ENCODE data around the gene FYB2.

The FYB2 gene, protein sequence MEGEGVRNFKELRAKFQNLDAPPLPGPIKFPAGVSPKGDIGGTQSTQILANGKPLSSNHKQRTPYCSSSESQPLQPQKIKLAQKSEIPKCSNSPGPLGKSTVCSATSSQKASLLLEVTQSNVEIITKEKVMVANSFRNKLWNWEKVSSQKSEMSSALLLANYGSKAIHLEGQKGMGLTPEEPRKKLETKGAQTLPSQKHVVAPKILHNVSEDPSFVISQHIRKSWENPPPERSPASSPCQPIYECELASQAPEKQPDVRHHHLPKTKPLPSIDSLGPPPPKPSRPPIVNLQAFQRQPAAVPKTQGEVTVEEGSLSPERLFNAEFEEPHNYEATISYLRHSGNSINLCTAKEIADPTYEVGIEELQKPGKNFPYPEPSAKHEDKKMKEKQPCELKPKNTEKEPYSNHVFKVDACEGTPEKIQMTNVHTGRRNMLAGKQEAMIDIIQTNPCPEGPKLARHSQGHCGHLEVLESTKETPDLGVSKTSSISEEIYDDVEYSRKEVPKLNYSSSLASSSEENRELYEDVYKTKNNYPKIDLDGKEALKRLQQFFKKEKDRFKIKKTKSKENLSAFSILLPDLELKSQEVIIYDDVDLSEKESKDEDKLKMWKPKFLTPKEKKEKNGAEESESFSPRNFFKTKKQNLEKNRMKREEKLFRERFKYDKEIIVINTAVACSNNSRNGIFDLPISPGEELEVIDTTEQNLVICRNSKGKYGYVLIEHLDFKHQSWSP

GRCh38 chr1:56819387-56819899 is at the start of gene FYB2:
Gene FYB2, minus strand, starts transcription at chr1:56819404. Its CDS starts 114 bp downstream, at chr1:56819290.
- no peak for DNase-seq

DNA sequence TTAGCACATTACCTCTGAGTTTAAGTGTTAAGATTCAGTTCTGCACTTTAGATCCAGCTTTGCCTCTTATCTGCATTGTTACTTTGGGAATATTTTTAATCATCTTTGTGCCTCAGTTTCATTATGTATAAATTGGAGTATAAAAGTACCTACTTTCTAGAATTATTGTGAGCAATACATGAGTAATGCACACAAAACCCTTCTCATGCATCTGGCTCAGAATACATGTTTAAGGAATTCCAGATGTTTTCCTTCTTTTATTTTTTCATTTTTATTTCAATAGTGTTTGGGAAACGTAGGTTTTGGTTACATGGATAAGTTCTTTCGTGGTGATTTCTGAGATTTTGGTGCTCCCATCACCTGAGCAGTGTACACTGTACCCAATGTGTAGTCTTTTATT is 49.6 kb upstream of the FYB2 start:
- no peak for DNase-seq

DNA sequence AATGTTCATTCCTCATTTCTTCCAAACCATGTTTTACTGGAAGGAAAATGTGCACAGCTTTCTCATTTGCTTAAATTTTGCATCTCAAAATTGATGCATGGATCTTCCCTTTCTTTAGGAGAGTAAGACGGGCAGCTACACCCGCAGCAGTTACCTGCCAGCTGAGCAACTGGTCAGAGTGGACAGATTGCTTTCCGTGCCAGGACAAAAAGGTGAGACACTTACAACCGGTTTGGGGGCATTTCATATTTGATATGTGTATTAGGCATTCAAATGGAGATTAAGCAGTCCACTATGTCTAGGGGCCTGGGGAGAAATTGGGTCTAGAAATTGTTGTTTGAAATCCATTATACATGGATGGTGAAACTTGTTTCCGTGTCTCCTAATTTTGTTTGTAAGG is 48.3 kb upstream of the FYB2 start:
- DNase-seq = no peak

GRCh38 chr1:56866656-56867055 is 47.5 kb upstream of the FYB2 start:
- no peak for DNase-seq

GRCh38 chr1:56864430-56864829 is 45.2 kb upstream of the FYB2 start:
- no peak for DNase-seq

DNA sequence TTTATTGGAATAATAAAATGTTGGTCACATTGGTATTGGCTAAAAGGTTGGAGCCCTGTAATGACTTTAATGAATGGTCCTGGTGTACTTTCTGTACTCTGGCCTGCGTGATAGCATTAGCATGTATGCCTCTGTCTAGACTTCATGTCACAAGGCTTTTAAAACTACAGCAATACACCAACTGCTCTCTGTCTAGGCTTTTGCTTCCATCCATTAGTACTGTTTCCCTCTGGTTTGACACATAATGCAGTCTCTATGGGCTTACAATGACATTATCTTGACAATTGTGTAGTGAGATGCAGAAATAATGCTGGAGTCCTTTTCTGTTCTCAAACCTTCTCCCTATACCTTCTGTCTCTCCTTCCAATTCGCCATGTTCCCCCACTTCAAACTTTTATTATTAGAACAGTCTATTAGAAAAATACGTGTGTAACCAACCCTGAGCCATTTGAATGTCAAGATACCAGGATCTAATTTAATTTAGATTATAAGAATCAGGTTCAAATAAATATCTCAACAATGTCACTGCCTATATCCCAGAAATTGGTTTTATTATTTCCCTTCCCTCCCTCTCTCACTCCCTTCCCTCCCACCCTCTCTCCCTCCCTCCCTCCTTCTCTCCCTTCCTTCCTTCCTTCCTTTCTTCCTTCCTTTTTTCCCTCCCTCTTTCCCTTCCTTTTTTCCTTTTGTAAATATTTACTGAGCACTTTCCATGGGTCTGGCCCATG is 44.2 kb upstream of the FYB2 start:
- DNase-seq = no peak

GRCh38 chr1:56859287-56859686 is 40.1 kb upstream of the FYB2 start:
- no peak for DNase-seq

DNA sequence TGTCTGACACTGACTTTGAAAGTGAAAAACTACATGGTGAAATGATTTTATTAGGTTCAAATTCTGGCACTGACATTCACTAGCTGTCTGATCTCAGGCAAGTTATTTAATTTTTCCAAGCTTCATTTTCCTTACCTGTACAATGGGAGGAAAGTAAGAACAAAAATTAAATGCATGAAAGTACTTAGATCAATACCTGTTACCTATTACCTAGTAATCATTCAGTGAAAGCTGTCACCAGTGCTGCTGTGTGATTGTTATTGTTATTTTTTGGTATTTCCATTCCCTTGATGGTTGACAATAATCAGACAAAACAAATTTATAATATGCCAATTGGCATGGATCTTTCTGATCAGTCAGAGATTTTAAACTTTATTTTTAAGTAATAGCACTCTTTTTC is 37.0 kb upstream of the FYB2 start:
- no peak for DNase-seq

DNA sequence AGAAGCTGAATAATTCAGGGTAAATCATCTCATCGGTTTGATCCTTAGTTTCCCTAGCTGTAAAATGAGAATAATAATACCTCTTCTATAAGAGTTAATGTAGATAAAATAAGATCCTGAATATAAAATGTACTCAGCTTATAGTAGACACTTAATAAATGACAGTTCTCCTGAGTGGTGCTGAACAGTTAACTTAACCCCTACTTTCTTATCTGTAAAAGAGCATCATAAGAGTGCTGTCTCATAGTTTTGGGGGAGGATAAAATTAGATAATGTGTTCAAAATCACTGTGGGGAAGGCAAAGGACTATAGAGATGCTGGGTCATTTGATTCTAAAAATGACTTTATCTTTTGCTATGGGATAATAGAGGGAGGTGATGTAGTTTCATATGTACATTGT is 36.0 kb upstream of the FYB2 start:
- no peak for DNase-seq

- no peak for DNase-seq
These were observed 35.4 kb upstream of the FYB2 start, which contains the start of gene C8A for GRCh38 chr1:56854521-56855099. Gene C8A, plus strand, starts transcription at chr1:56854797. Its CDS starts 105 bp downstream, at chr1:56854902.

DNA sequence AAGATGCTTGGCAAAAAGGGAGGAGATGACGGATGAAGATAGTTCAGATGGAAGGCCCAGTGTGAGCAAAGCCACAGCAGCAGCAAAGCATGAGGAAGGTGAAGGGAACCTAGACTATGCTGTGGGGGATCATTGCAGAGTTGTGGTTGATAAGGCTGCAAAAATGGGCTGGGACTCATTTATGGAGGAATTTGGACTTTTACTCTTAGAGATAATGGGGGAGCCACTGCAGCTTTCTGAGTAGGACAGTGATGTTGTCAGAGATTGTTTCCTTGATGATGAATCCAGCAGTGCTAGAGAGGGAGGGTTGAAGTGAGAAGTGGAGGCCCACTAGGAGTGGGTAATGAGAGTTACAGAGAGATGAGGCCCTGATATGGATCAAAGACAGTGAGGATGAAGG is 33.3 kb upstream of the FYB2 start:
- no peak for DNase-seq

GRCh38 chr1:56850922-56851321 is 31.7 kb upstream of the FYB2 start:
- DNase-seq = no peak

DNA sequence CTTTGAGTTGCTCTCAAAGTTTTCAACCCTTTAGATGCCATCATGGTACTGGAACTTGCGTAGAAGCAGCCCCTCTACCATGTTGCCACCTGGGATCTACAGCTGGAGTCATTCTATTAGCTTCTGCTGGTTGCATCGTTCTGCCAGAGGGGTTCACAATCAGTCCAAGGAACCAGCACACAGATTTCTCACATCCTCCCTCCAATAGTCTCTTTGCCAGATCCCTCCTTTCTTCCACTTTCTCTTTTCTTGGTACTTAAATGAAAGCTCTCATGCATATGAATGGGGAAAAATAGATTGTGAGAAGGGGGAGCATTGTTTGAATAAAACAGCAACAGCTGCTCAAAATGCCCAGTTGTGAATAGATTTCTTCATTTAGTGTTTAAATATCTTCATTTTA is 31.2 kb upstream of the FYB2 start:
- no peak for DNase-seq

- no peak for DNase-seq
These were observed 30.5 kb upstream of the FYB2 start for GRCh38 chr1:56849750-56850149.

DNA sequence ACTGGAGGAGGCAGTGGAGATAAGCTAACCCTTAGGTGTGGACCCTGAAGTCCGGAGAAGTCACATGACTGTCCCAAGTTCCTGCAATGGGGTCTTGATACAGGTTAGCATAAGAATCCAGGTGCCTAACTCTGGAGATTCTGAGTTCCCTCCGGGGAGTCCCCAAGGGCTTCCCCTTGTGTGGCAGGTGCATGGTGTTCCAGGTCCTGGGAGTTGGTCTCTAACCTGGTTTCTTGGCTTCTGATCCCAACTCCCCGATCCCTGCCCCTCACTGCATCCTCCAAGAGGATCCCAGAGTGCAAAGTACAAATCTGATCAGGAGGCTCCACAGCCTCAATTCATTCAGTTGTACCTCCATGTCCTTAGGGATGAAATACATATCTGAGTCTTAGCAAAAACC is 26.1 kb upstream of the FYB2 start:
- no peak for DNase-seq

- no peak for DNase-seq
These were observed 25.4 kb upstream of the FYB2 start for GRCh38 chr1:56844545-56845136.

DNA sequence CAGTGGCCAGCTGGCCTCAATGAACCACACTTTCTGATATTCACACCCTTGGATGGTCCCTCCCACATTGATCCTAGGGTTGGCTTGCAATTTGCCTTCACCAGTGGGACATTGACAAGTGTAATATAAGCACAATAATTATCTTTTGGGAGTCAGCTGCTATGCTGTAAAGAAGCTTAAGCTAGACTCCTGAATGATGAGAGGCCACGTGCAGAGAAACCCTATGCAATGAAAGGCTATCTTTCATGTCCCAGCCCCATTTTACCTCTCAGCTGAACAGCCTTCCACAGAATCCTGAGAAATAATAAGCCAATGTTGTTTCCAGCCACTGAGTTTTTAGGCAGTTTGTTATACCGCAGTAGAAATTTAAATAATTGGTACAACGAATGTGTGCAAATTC is 24.3 kb upstream of the FYB2 start:
- no peak for DNase-seq

- no peak for DNase-seq
These were observed 19.6 kb upstream of the FYB2 start for GRCh38 chr1:56838759-56839158.

DNA sequence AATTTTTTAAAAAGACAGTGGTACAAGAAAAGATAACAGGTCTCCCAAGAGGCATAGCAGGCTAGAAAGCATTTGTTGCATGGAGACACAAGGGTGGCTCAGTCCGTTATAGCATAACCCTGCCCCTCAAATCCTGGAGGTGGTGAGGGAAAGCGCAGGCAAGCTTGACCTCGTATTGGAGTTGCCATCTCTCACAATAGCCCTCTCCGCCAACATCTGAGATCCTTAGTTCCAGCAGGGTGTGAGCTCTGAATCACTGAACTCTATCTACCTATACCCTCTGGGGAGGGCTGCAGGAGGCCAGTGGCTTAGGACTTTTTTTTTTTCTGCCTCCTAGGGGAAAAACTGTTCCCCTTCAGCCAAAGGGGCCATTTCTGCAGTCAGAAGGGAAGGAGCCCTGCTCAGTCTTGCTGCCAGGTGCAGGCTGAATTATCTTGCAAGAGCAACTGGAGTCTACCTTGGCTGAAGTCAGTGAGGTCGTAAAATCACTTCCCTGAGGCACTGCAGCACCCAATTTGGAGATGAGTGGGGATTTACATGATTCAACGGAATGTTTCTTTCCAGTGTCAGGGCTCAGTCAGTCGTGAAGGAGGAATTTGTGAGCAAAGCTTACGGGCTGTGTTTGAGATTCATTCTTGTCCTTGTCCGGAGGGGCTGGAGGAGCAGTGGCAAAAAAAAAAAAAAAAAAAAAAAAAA is 18.2 kb upstream of the FYB2 start:
- DNase-seq = no peak

DNA sequence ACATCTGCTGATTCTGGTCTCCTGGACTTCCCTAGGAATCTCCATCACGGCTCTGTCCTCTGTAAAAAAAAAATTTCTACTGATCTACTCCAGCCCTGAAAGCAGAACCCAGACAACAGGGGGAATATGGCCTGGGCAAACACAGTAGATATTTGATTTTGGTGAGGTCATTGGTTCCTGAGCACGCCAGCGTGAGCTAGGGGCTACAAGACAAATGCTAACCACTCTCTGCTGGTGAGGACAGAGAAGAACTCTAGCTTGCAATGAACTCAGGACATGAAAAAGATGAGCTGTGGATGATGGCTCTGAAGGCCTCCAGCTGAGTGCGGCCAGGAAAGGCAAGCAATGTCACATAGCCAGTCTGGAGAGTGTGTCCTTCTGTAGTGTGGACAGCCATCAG is 17.2 kb upstream of the FYB2 start:
- no peak for DNase-seq

DNA sequence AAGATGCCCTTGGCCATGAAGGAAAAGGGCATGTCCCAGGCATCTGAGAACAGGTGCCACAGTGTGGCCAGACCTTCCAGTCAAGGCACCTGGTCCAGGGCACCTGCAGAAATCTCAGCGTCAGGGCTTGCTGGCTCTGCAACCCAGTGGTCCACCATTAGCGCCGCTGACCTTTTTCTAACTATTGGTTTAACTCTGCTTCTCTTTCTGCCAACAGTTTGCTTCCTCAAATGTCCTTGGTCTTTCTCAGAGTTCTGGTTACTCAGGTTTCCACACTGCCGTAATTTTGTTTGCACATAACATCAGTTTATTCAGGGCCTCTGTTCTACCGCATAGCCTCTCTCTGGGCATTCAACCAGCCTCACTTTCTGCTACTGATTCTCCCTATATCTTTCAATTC is 16.5 kb upstream of the FYB2 start:
- DNase-seq = no peak

Data from activated CD4-positive, alpha-beta T cell treated with anti-CD3 and anti-CD28 coated beads, Interleukin-2, amount 50 U/mL, for 1 hour (primary cell).